H1 (cell line): Measurements from ENCODE around the gene RAB5A. TPM values are rescaled to one million over a fixed set of nuclear protein-coding genes. Genes with fewer than 3 reads are reported as not detected.

Source experiments
- CHD2 ChIP-seq: IDR thresholded peaks from 2 replicates; pipeline ENCODE4 v1.6.1; 2012; ENCODE audit warnings: low read length, improper control_type of control experiment
- CTCF ChIP-seq, 3 experiments: IDR thresholded peaks; 1 replicate in 2 of 3; 2 replicates in 1 of 3; pipeline versions ENCODE4 v1.5.1 to v1.6.1; 2011; ENCODE audit warnings: low read length in 3 of 3, mild to moderate bottlenecking in 3 of 3, inconsistent platforms in 2 of 3, low read depth in 1 of 3, moderate library complexity in 1 of 3; ENCODE audit not compliant: insufficient read depth in 1 of 3; ENCODE audit errors: control extremely low read depth in 1 of 3
- KDM1A ChIP-seq: fragments of 200-600, 300-600 bp; sonication (generic); IDR thresholded peaks from 2 replicates; pipeline ENCODE4 v1.7.1; 2016; ENCODE audit warnings: mild to moderate bottlenecking, low read length, borderline replicate concordance
- KDM4A ChIP-seq: IDR thresholded peaks from one replicate; pipeline ENCODE4 v1.7.1; 2012; ENCODE audit warnings: low read depth, mild to moderate bottlenecking, moderate library complexity, low read length, inconsistent platforms; ENCODE audit not compliant: severe bottlenecking
- RBBP5 ChIP-seq: IDR thresholded peaks from 2 replicates; pipeline ENCODE4 v1.7.1; 2012; ENCODE audit warnings: low read depth, mild to moderate bottlenecking, inconsistent platforms, low read length, moderate library complexity, borderline replicate concordance
- RFX5 ChIP-seq: IDR thresholded peaks from 2 replicates; pipeline ENCODE4 v1.6.1; 2011; ENCODE audit warnings: low read depth, low read length, improper control_type of control experiment, borderline replicate concordance
- SAP30 ChIP-seq: fragments of 300-600 bp; sonication (generic); IDR thresholded peaks from 2 replicates; pipeline ENCODE4 v1.7.1; 2012; ENCODE audit warnings: low read length, moderate library complexity, mild to moderate bottlenecking, inconsistent platforms; ENCODE audit not compliant: insufficient read depth, insufficient replicate concordance
- SP1 ChIP-seq: IDR thresholded peaks from 2 replicates; pipeline ENCODE4 v1.6.1; 2011; ENCODE audit warnings: low read depth, low read length
- TAF7 ChIP-seq: optimal IDR thresholded peaks from 2 replicates; pipeline ENCODE3; 2011; ENCODE audit warnings: low read depth, mild to moderate bottlenecking, inconsistent platforms, low read length, moderate library complexity, borderline replicate concordance
- polyA plus RNA-seq, 7 experiments: library from polyadenylated mRNA; depleted of rRNA in 3 of 7; stranded (reverse) in 5 of 7; unstranded in 2 of 7; fragments of >200 nt in 5 of 7; fragments of 200-250 nt in 2 of 7; gene quantifications; 1 replicate in 5 of 7; 2 replicates in 1 of 7; 4 replicates in 1 of 7; pipeline versions ENCODE4 v1.2.1 to v1.2.3, GENCODE V29; 2011 to 2013; ENCODE audit warnings: missing spikeins in 2 of 7, mixed read lengths in 2 of 7
- total RNA-seq: library from RNA; stranded (reverse); fragmentation: NEBNext Ultra II Directional; extraction: Animal tissue kit (Norgen Biotek cat#: 25700); gene quantifications from 2 replicates; pipeline ENCODE4 v1.2.1, GENCODE V29; 2021

The RAB5A gene
- total and polyA plus RNA-seq, 2 of the 8 experiments (the other 6 are each of a cell fraction or from before 2014, with no cell fraction given), result 22.4 to 77.7 TPM

- TF ChIP-seq CTCF (IDR thresholded peaks at IDR 0.05; ENCODE audit: control extremely low read depth in 1 of 3, insufficient read depth in 1 of 3, low read depth in 1 of 3, low read length in 3 of 3) (no peak), KDM4A (no peak), SP1 (no peak), SAP30 (no peak), TAF7 (no peak), CHD2 (no peak), KDM1A (no peak), RBBP5 (no peak), RFX5 (no peak)
- TF ChIP-seq, all 59 proteins: peak for 0
Observed at GRCh38 chr3:19903649-19904048, 43.2 kb upstream of the RAB5A start (continued).
